Stimulated activated naive CD8-positive, alpha-beta T cell treated with anti-CD3 and anti-CD28 coated beads, Interleukin-15, Interleukin-2, amounts not matched to agents 100 ng/mL and 50 ng/mL, for 24 hours (primary cell): ENCODE results near the gene MPO.

ENCODE experiments used
- H3K27ac Mint-ChIP-seq: one replicate; pipeline ENCODE4 v1.8.0; 2021; ENCODE audit warnings: mild to moderate bottlenecking, mixed read lengths
- H3K27me3 Mint-ChIP-seq: one replicate; pipeline ENCODE4 v1.8.0; 2021; ENCODE audit warnings: mixed read lengths
- H3K36me3 Mint-ChIP-seq: one replicate; pipeline ENCODE4 v1.8.0; 2021; ENCODE audit warnings: low read depth, mixed read lengths
- H3K4me1 Mint-ChIP-seq: one replicate; pipeline ENCODE4 v1.8.0; 2021; ENCODE audit warnings: low read depth, mixed read lengths
- H3K4me3 Mint-ChIP-seq: one replicate; pipeline ENCODE4 v1.8.0; 2021; ENCODE audit warnings: mild to moderate bottlenecking, mixed read lengths
- H3K9me3 Mint-ChIP-seq: one replicate; pipeline ENCODE4 v1.8.0; 2021; ENCODE audit warnings: mixed read lengths

The MPO gene

GRCh38 chr17:58248955-58249269 is 31.8 kb downstream of the MPO start:
- no peak overlapping the region for H3K4me3 Mint-ChIP-seq
- no peaks in the 10 kb centered on the region for H3K9me3 Mint-ChIP-seq
- no peak overlapping the region for H3K27ac Mint-ChIP-seq
- peaks cover 20% of the 10 kb centered on the region for H3K4me1 Mint-ChIP-seq
- no peaks in the 10 kb centered on the region for H3K36me3 Mint-ChIP-seq
- H3K27me3 Mint-ChIP-seq, result peaks cover 28% of the 10 kb centered on the region

GRCh38 chr17:58247511-58248363 is 33.0 kb downstream of the MPO start:
- Mint-ChIP-seq H3K27ac (no peak overlapping the region), H3K4me3 (no peak overlapping the region), H3K36me3 (no peaks in the 10 kb centered on the region), H3K4me1 (peaks cover 20% of the 10 kb centered on the region), H3K27me3 (peaks cover 37% of the 10 kb centered on the region), H3K9me3 (no peaks in the 10 kb centered on the region)

DNA sequence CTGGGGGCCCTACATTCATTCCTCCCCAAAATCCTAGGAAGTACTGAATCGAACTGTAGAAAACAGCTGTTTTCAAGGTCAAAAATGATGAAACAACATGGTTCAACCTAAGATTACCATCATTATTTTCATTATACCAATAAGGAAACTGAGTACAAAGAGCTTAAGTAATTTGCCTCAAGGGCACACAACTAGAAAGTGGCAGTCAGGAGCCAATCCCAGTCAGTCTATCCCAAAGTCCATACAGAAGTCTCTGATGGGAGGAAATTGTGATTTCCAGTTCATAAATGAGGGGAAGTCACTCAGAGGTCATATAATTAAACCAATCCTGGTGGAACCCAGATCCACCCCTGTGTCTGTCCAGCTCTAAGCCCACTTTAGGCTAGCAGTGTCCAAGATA is 34.0 kb downstream of the MPO start:
- Mint-ChIP-seq H3K27ac (no peak overlapping the region), H3K4me1 (peaks cover 23% of the 10 kb centered on the region), H3K9me3 (no peaks in the 10 kb centered on the region), H3K36me3 (no peaks in the 10 kb centered on the region), H3K4me3 (no peak overlapping the region), H3K27me3 (peaks cover 40% of the 10 kb centered on the region)

GRCh38 chr17:58246104-58246740 is 34.5 kb downstream of the MPO start:
- Mint-ChIP-seq H3K27ac (no peak overlapping the region), H3K36me3 (no peaks in the 10 kb centered on the region), H3K4me3 (no peak overlapping the region), H3K27me3 (peaks cover 42% of the 10 kb centered on the region), H3K9me3 (no peaks in the 10 kb centered on the region), H3K4me1 (peaks cover 27% of the 10 kb centered on the region)

- Mint-ChIP-seq H3K4me3 (no peak overlapping the region), H3K27ac (no peak overlapping the region), H3K27me3 (peaks cover 39% of the 10 kb centered on the region), H3K4me1 (peaks cover 27% of the 10 kb centered on the region), H3K9me3 (no peaks in the 10 kb centered on the region), H3K36me3 (no peaks in the 10 kb centered on the region)
Observed at GRCh38 chr17:58245428-58246103, 35.2 kb downstream of the MPO start.

DNA sequence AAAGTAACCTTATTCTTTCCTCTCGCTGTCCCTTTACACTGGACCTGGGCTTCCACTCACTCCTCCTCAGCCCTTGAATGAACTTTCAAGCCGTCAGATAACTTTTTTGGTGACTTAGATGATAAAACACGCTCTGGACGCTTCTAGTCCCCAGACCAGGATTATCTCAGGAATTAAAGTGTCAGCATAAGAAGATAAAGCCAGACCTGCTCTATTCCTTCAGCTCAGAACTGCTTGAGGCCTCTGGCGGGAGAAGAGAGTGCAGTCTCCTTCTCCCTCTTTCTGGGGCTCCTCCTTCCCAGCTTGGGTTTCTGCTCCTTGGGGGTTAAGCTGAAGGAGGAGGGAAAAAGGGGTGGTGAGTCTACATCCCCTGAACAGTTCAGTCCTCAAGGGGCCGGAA is 35.8 kb downstream of the MPO start:
- Mint-ChIP-seq H3K4me3 (no peak overlapping the region), H3K4me1 (peaks cover 24% of the 10 kb centered on the region), H3K27ac (no peak overlapping the region), H3K9me3 (no peaks in the 10 kb centered on the region), H3K36me3 (no peaks in the 10 kb centered on the region), H3K27me3 (peaks cover 40% of the 10 kb centered on the region)

GRCh38 chr17:58242171-58242784 is 38.5 kb downstream of the MPO start:
- Mint-ChIP-seq H3K9me3 (no peaks in the 10 kb centered on the region), H3K27me3 (peaks cover 50% of the 10 kb centered on the region), H3K4me1 (peaks cover 8% of the 10 kb centered on the region)

GRCh38 chr17:58239987-58240386 is 40.7 kb downstream of the MPO start:
- Mint-ChIP-seq H3K4me1 (peaks cover 8% of the 10 kb centered on the region), H3K27me3 (peaks cover 60% of the 10 kb centered on the region), H3K4me3 (no peak overlapping the region), H3K9me3 (no peaks in the 10 kb centered on the region), H3K36me3 (no peaks in the 10 kb centered on the region), H3K27ac (no peak overlapping the region)

More at GRCh38 chr17:58242171-58242784, 38.5 kb downstream of the MPO start:
- Mint-ChIP-seq H3K27ac (no peak overlapping the region), H3K4me3 (no peak overlapping the region), H3K36me3 (no peaks in the 10 kb centered on the region)

DNA sequence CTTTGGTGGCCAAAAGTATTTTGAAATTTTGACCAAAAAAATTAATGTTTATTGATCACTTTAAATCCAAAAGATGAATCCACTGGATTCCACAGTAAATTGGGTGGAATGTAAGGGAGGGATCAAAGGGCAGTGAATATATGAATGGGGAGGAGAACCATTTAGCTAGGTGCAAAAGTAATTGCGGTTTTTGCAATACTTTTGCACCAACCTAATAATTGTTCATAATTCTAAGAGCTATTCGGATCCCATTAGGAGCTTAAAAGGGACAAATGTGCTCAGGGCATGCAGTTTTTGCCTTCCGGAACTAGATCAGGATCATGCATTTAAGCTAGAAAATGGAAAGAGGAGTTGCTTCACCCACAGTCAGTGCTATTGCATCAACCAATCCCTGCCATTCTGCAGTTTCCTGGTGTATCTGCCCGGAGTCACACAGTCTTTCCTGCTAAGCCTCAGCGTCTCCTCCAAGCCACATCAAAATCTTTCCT is 42.5 kb downstream of the MPO start, which contains the start of gene LPO:
TSS of gene LPO (plus strand) at position 438 of the 488 bp plus-strand sequence. CDS start 4,396 bp downstream, outside the sequence.
- H3K27ac Mint-ChIP-seq, result no peak within 1 kb of the TSS
- H3K27me3 Mint-ChIP-seq, result peaks cover 57% of the 10 kb centered on the region
- no peak within 1 kb of the TSS for H3K4me3 Mint-ChIP-seq
- no peaks in the 10 kb centered on the region for H3K9me3 Mint-ChIP-seq
- H3K36me3 Mint-ChIP-seq, result no peaks in the 10 kb centered on the region
- peaks cover 8% of the 10 kb centered on the region for H3K4me1 Mint-ChIP-seq

DNA sequence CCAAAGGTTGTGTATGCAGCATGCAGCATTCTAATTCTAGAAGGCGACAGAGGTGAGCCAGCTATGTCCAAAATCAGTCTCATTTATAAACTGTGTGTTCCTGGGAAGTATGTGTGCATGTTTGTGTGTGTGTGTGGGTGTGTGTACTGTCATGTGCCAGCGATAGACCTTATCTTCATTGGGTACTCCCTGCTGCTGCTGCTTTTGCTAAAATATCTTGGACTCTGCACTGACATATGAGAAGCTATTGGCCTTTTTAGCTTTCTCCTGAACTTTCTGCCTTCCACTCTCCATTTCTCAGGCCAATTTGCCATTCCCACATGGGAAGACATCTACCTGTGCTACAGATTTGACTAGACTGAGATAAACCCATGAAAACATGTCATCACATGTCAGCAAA is 44.3 kb downstream of the MPO start:
- Mint-ChIP-seq H3K27ac (no peak overlapping the region), H3K36me3 (no peaks in the 10 kb centered on the region), H3K27me3 (peaks cover 54% of the 10 kb centered on the region), H3K4me3 (no peak overlapping the region), H3K9me3 (no peaks in the 10 kb centered on the region), H3K4me1 (peaks cover 10% of the 10 kb centered on the region)

GRCh38 chr17:58235821-58236220 is 44.9 kb downstream of the MPO start:
- no peak overlapping the region for H3K27ac Mint-ChIP-seq

DNA sequence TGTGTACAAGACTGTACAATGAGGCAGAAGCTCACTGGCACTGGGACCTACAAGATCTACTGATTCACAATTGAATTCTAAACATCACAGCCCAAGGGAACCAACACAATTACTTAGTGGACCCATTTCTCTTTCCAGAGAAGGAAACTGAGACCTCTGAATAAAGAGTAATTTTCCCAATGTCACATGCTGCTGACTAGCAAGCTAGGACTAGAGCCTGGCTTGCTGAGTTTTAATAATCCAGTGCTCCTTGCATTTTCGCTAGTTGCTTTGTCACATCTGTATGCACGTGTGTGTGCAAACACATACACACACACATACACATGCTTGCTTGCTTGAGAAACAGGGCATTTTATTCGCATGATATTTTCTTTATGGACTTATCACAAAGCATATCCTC is 46.2 kb downstream of the MPO start:
- Mint-ChIP-seq H3K4me1 (peaks cover 10% of the 10 kb centered on the region), H3K27me3 (peaks cover 46% of the 10 kb centered on the region), H3K4me3 (no peak overlapping the region), H3K9me3 (no peaks in the 10 kb centered on the region), H3K36me3 (no peaks in the 10 kb centered on the region), H3K27ac (no peak overlapping the region)

More at GRCh38 chr17:58235821-58236220, 44.9 kb downstream of the MPO start:
- Mint-ChIP-seq H3K4me1 (peaks cover 10% of the 10 kb centered on the region), H3K9me3 (no peaks in the 10 kb centered on the region), H3K27me3 (peaks cover 54% of the 10 kb centered on the region), H3K4me3 (no peak overlapping the region), H3K36me3 (no peaks in the 10 kb centered on the region)

- Mint-ChIP-seq H3K9me3 (no peaks in the 10 kb centered on the region), H3K4me3 (no peak overlapping the region), H3K4me1 (peaks cover 10% of the 10 kb centered on the region), H3K27ac (no peak overlapping the region), H3K36me3 (no peaks in the 10 kb centered on the region), H3K27me3 (peaks cover 47% of the 10 kb centered on the region)
Observed at GRCh38 chr17:58233543-58233942, 47.2 kb downstream of the MPO start.

DNA sequence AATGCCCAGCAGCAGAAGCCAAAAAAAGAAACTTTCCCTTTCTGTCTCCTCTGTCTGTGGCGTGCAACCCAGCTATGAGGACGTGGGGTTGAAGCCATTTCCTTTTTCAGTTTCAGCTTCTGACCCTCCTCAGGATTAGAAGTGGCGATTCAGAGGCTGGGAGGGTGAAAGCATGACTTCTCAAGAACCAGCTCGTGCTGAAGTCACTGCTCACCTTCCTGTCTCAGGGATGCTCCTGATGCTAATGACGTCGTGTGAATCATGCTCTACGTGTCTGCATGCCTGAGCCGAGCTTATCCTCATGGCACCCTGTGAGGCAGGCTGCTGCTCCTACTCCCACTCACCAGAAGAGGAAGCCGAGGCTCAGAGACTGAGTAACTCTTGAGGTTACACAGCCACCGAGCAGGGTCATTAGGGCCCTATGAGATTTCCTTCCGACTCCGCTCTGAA is 48.0 kb downstream of the MPO start:
- peaks cover 45% of the 10 kb centered on the region for H3K27me3 Mint-ChIP-seq
- H3K9me3 Mint-ChIP-seq, result no peaks in the 10 kb centered on the region
- H3K4me3 Mint-ChIP-seq, result no peak overlapping the region
- peaks cover 10% of the 10 kb centered on the region for H3K4me1 Mint-ChIP-seq
- no peaks in the 10 kb centered on the region for H3K36me3 Mint-ChIP-seq
- H3K27ac Mint-ChIP-seq, result peak overlapping the region; percentile 50
